Caco-2 (cell line): ENCODE results near the gene LRBA. TPM values are rescaled to one million over a fixed set of nuclear protein-coding genes. Genes with fewer than 3 reads are reported as not detected.

Experiments
- BruUV-seq: library from RNA; stranded (reverse); fragments of 400-500 nt; replicated peaks from 2 replicates; lab custom pipeline; 2021; lab: Mats Ljungman, UMichigan
- CTCF ChIA-PET: fragments of 300-600 bp; sonication (Branson Sonifier 250); formaldehyde crosslinking; loops from one replicate; lab custom pipeline; 2022; ENCODE audit warnings: antibody characterized with exemption; lab: Charles Lee
- POLR2A ChIA-PET: fragments of 300-600 bp; sonication (Branson Sonifier 250); formaldehyde crosslinking; loops from one replicate; lab custom pipeline; 2022; ENCODE audit warnings: antibody characterized with exemption; lab: Charles Lee
- DNase-seq, 2 experiments: peaks; one replicate each; pipeline versions ENCODE4 v3.0.0 to v3.0.0-alpha.2; 2020 to 2022
- H3K27me3 ChIP-seq: replicated peaks from 2 replicates; pipeline ENCODE4 v1.6.0; 2011; ENCODE audit warnings: low read length; ENCODE audit not compliant: control insufficient read depth, insufficient read depth
- H3K36me3 ChIP-seq: 2 replicates; pipeline ENCODE4 v1.5.1; 2011; ENCODE audit warnings: low read length; ENCODE audit not compliant: control insufficient read depth, insufficient read depth
- H3K4me1 ChIP-seq: fragments of 250-450 bp; sonication (Bioruptor Pico); 2 replicates; pipeline ENCODE4 v1.5.1; 2020; ENCODE audit warnings: mild to moderate bottlenecking
- H3K4me3 ChIP-seq: 2 replicates; pipeline ENCODE4 v1.5.1; 2011; ENCODE audit warnings: low read depth, mild to moderate bottlenecking, control low read depth, low read length
- H3K9me3 ChIP-seq: fragments of 250-450 bp; sonication (Bioruptor Pico); 2 replicates; pipeline ENCODE4 v1.5.1; 2020; ENCODE audit warnings: mild to moderate bottlenecking, moderate library complexity
- H3K27ac Mint-ChIP-seq: one replicate; pipeline ENCODE4 v1.8.0; 2022; ENCODE audit warnings: mixed read lengths; ENCODE audit not compliant: unreplicated experiment
- H3K27me3 Mint-ChIP-seq: one replicate; pipeline ENCODE4 v1.8.0; 2022; ENCODE audit warnings: mixed read lengths; ENCODE audit not compliant: insufficient read depth, unreplicated experiment
- H3K36me3 Mint-ChIP-seq: one replicate; pipeline ENCODE4 v1.8.0; 2022; ENCODE audit warnings: mild to moderate bottlenecking, mixed read lengths; ENCODE audit not compliant: insufficient read depth, unreplicated experiment
- H3K4me1 Mint-ChIP-seq: one replicate; pipeline ENCODE4 v1.8.0; 2022; ENCODE audit warnings: low read depth, mixed read lengths; ENCODE audit not compliant: unreplicated experiment
- H3K4me3 Mint-ChIP-seq: one replicate; pipeline ENCODE4 v1.8.0; 2022; ENCODE audit warnings: mild to moderate bottlenecking, moderate library complexity, mixed read lengths; ENCODE audit not compliant: unreplicated experiment
- H3K9me3 Mint-ChIP-seq: one replicate; pipeline ENCODE4 v1.8.0; 2022; ENCODE audit warnings: mixed read lengths; ENCODE audit not compliant: unreplicated experiment
- intact Hi-C: fragments of 100-400 bp; cut with micrococcal nuclease; formaldehyde crosslinking; loops from one replicate; pipeline ENCODE4 v1.10.0; 2022; ENCODE audit not compliant: unreplicated experiment
- total RNA-seq: library from RNA; stranded (reverse); gene quantifications from 2 replicates; pipeline ENCODE4 v1.2.3, GENCODE V29; 2022
- TF ChIP-seq, protein P1 (sequence below), 2 experiments: fragments of 200-600 bp in 1 of 2; IDR thresholded peaks; 1 replicate in 1 of 2; 2 replicates in 1 of 2; pipeline versions ENCODE4 v1.5.1 to v1.8.0; 2011 to 2022; ENCODE audit warnings: antibody characterized with exemption in 1 of 2, control low read depth in 1 of 2, inconsistent platforms in 1 of 2, low read depth in 1 of 2, low read length in 1 of 2, mild to moderate bottlenecking in 1 of 2, moderate library complexity in 1 of 2; ENCODE audit not compliant: insufficient read depth in 1 of 2, severe bottlenecking in 1 of 2, unreplicated experiment in 1 of 2

The LRBA gene
- total RNA-seq, 1 experiment from 2014 or later: 53.2 TPM

DNA sequence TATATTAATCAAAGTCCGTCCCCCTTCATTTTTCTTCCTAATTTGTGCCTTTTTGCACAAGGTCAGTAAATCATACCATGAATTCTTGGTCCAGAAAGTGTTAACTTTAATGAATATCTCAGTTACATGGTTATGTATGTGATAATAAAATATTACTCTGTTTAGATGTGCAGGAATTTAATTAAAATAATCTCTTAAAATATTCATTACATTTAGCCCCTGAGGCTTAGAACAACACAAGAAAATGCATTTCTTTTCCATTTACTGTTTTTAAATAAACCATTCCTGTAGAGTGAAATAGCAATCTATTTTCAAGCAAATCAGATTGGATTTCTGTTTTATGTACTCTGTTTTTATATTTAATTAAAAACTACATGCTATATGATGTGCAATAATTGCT lies 415.5 kb downstream of the LRBA start:
- H3K9me3 Mint-ChIP-seq: no peaks in the 10 kb centered on the region
- no peak overlapping the region for H3K4me3 Mint-ChIP-seq
- BruUV-seq: no TSS peak
- Histone ChIP-seq H3K36me3 (no peaks in the 10 kb centered on the region), H3K4me3 (no peak overlapping the region), H3K4me1 (no peaks in the 10 kb centered on the region), H3K9me3 (no peaks in the 10 kb centered on the region), H3K27me3 (no peaks in the 10 kb centered on the region)
- intact Hi-C loops: no loop called here
- ChIA-PET CTCF (no interaction called here), POLR2A (no interaction called here)
- DNase-seq: no peak
- H3K4me1 Mint-ChIP-seq: no peaks in the 10 kb centered on the region
- H3K27me3 Mint-ChIP-seq: no peaks in the 10 kb centered on the region
- peaks cover 11% of the 10 kb centered on the region for H3K36me3 Mint-ChIP-seq
- TF ChIP-seq, protein P1, sequence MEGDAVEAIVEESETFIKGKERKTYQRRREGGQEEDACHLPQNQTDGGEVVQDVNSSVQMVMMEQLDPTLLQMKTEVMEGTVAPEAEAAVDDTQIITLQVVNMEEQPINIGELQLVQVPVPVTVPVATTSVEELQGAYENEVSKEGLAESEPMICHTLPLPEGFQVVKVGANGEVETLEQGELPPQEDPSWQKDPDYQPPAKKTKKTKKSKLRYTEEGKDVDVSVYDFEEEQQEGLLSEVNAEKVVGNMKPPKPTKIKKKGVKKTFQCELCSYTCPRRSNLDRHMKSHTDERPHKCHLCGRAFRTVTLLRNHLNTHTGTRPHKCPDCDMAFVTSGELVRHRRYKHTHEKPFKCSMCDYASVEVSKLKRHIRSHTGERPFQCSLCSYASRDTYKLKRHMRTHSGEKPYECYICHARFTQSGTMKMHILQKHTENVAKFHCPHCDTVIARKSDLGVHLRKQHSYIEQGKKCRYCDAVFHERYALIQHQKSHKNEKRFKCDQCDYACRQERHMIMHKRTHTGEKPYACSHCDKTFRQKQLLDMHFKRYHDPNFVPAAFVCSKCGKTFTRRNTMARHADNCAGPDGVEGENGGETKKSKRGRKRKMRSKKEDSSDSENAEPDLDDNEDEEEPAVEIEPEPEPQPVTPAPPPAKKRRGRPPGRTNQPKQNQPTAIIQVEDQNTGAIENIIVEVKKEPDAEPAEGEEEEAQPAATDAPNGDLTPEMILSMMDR (IDR thresholded peaks at IDR 0.05; ENCODE audit: insufficient read depth in 1 of 2, low read depth in 1 of 2, low read length in 1 of 2, severe bottlenecking in 1 of 2, unreplicated experiment in 1 of 2): no peak
- H3K27ac Mint-ChIP-seq: no peak overlapping the region

DNA sequence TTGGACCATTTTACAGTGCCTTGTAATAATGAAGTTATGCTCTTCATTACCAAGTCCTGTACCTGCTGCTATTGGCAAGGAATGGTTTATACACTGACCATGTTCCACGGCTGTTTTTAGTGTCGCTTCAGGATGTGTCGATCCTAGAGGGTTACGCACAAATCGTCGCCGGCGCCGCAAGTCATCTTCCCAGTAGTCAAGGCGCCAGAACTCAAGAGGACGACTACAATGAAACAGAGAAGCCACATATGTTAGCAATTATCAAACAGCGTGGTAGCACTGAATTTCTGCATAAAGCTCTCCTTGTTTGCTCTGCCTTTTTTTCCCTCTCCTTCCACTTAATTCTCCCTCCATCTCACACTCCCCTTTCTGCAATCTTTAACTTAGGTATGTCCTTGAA lies 416.2 kb downstream of the LRBA start:
- BruUV-seq: no TSS peak
- Histone ChIP-seq H3K36me3 (no peaks in the 10 kb centered on the region), H3K4me3 (no peak overlapping the region), H3K4me1 (no peaks in the 10 kb centered on the region), H3K9me3 (no peaks in the 10 kb centered on the region), H3K27me3 (no peaks in the 10 kb centered on the region)
- POLR2A ChIA-PET: no interaction called here
- CTCF ChIA-PET: no interaction called here
- TF ChIP-seq, protein P1 (IDR thresholded peaks at IDR 0.05; ENCODE audit: insufficient read depth in 1 of 2, low read depth in 1 of 2, low read length in 1 of 2, severe bottlenecking in 1 of 2, unreplicated experiment in 1 of 2): no peak
- H3K9me3 Mint-ChIP-seq: no peaks in the 10 kb centered on the region
- intact Hi-C loops: no loop called here
- H3K36me3 Mint-ChIP-seq: peaks cover 11% of the 10 kb centered on the region
- no peak overlapping the region for H3K27ac Mint-ChIP-seq
- DNase-seq: no peak
- no peaks in the 10 kb centered on the region for H3K4me1 Mint-ChIP-seq
- no peak overlapping the region for H3K4me3 Mint-ChIP-seq
- H3K27me3 Mint-ChIP-seq: no peaks in the 10 kb centered on the region

DNA sequence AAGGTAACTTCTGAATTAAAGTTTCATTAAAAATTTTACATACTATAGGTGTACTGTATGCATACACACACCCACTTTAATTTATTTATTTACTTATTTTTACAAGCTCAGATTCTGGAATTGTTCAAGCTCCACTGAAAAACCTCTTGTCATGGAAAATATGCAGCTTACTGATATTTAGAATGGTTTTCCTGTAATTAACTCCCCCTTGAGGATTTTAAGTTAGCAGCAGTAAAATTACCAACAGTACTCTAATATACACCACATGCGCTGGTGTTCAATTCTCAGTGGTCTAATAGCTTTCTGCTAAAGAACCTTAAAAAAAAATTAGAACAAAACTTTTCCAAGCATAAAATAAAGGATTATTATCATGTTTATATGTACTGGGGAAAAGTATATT lies 421.1 kb downstream of the LRBA start:
- CTCF ChIA-PET: no interaction called here
- peaks cover 6% of the 10 kb centered on the region for H3K4me1 Mint-ChIP-seq

More for the DNA sequence above, 421.1 kb downstream of the LRBA start:
- no peaks in the 10 kb centered on the region for H3K27me3 Mint-ChIP-seq
- H3K36me3 Mint-ChIP-seq: peaks cover 7% of the 10 kb centered on the region
- BruUV-seq: no TSS peak
- H3K9me3 Mint-ChIP-seq: no peaks in the 10 kb centered on the region
- Histone ChIP-seq H3K4me1 (0 out of 2 replicates have a peak, but pooled peaks cover 5% of the 10 kb centered on the region), H3K4me3 (no peak overlapping the region), H3K9me3 (no peaks in the 10 kb centered on the region), H3K27me3 (no peaks in the 10 kb centered on the region), H3K36me3 (no peaks in the 10 kb centered on the region)
- POLR2A ChIA-PET: no interaction called here
- H3K27ac Mint-ChIP-seq: no peak overlapping the region
- DNase-seq: no peak
- H3K4me3 Mint-ChIP-seq: no peak overlapping the region
- TF ChIP-seq, protein P1 (IDR thresholded peaks at IDR 0.05; ENCODE audit: insufficient read depth in 1 of 2, low read depth in 1 of 2, low read length in 1 of 2, severe bottlenecking in 1 of 2, unreplicated experiment in 1 of 2): no peak
- intact Hi-C loops: loop anchor here (5.0 kb wide), 1 partner anchor 297 kb away; no protein-coding TSS in a partner anchor
